IMR-90 (cell line): ENCODE data around the gene NUMA1.

Experiments used
- CHD1 ChIP-seq: IDR thresholded peaks from 2 replicates; pipeline ENCODE4 v1.6.1; 2012; ENCODE audit warnings: low read depth, low read length, improper control_type of control experiment
- ELK1 ChIP-seq: fragments of 150-350 bp; IDR thresholded peaks from 2 replicates; pipeline ENCODE4 v1.6.1; 2016; ENCODE audit warnings: low read depth, mild to moderate bottlenecking, low read length, moderate library complexity, borderline replicate concordance
- POLR2A ChIP-seq: IDR thresholded peaks from 2 replicates; pipeline ENCODE4 v1.6.1; 2012; ENCODE audit warnings: mild to moderate bottlenecking, low read depth, low read length
- RAD21 ChIP-seq: IDR thresholded peaks from 2 replicates; pipeline ENCODE4 v1.6.1; 2012; ENCODE audit warnings: low read length, improper control_type of control experiment
- RFX5 ChIP-seq: IDR thresholded peaks from 2 replicates; pipeline ENCODE4 v1.8.0; 2012; ENCODE audit warnings: low read depth, mild to moderate bottlenecking, low read length, moderate library complexity
- SMC3 ChIP-seq: fragments of 150-350 bp; IDR thresholded peaks from 2 replicates; pipeline ENCODE4 v1.6.1; 2016; ENCODE audit warnings: low read depth, mild to moderate bottlenecking, antibody characterized with exemption, low read length, moderate library complexity
- TF ChIP-seq, protein P1 (sequence below): fragments of 150-350 bp; IDR thresholded peaks from 2 replicates; pipeline ENCODE4 v1.6.1; 2017; ENCODE audit warnings: mild to moderate bottlenecking, antibody characterized with exemption, low read length, low read depth
- TF ChIP-seq, protein P2 (sequence below): conservative IDR thresholded peaks from 2 replicates; pipeline ENCODE4 v1.5.1; 2012; ENCODE audit warnings: mild to moderate bottlenecking, low read depth, low read length, improper control_type of control experiment

DNA sequence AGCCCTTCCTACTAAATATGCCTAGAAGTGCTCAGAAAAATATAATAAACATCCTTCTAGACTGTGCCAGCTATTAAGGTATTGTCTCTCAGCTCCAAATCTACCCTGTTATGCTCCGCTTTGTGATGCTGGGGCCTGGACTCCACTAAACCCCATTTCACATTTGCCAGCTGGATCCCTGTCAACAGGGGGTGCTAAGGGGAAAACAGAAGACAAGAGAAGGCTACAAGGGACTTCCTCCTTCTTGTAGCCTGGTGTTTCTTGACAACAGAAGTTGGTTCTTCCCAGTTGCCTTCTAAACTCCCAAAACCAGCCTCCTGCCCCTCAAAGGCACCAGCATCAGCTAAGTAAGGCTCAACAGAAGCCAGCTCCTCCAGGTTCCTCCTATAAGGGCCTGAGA is 5.2 kb downstream of the NUMA1 start:
- TF ChIP-seq, protein P1, sequence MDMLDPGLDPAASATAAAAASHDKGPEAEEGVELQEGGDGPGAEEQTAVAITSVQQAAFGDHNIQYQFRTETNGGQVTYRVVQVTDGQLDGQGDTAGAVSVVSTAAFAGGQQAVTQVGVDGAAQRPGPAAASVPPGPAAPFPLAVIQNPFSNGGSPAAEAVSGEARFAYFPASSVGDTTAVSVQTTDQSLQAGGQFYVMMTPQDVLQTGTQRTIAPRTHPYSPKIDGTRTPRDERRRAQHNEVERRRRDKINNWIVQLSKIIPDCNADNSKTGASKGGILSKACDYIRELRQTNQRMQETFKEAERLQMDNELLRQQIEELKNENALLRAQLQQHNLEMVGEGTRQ: no peak
- TF ChIP-seq, protein P2, sequence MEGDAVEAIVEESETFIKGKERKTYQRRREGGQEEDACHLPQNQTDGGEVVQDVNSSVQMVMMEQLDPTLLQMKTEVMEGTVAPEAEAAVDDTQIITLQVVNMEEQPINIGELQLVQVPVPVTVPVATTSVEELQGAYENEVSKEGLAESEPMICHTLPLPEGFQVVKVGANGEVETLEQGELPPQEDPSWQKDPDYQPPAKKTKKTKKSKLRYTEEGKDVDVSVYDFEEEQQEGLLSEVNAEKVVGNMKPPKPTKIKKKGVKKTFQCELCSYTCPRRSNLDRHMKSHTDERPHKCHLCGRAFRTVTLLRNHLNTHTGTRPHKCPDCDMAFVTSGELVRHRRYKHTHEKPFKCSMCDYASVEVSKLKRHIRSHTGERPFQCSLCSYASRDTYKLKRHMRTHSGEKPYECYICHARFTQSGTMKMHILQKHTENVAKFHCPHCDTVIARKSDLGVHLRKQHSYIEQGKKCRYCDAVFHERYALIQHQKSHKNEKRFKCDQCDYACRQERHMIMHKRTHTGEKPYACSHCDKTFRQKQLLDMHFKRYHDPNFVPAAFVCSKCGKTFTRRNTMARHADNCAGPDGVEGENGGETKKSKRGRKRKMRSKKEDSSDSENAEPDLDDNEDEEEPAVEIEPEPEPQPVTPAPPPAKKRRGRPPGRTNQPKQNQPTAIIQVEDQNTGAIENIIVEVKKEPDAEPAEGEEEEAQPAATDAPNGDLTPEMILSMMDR: 0 out of 2 replicates have a peak, but pooled peaks have one; percentile 15
- TF ChIP-seq ELK1 (no peak), POLR2A (no peak), RAD21 (no peak), CHD1 (no peak), SMC3 (no peak), RFX5 (no peak)
